HG02759 (cell line): ENCODE data around the gene UBE2O.

Experiments used
- ATAC-seq: cut with Tn5 transposase; IDR thresholded peaks from one replicate; pipeline ENCODE4 v1.9.1; 2021; ENCODE audit warnings: mild to moderate bottlenecking, moderate library complexity; ENCODE audit not compliant: unreplicated experiment

The UBE2O gene

GRCh38 chr17:76419576-76420260 lies 33.2 kb downstream of the UBE2O start:
- ATAC-seq: no peak

- ATAC-seq: no peak
Observed at GRCh38 chr17:76417499-76418143, 35.3 kb downstream of the UBE2O start.

DNA sequence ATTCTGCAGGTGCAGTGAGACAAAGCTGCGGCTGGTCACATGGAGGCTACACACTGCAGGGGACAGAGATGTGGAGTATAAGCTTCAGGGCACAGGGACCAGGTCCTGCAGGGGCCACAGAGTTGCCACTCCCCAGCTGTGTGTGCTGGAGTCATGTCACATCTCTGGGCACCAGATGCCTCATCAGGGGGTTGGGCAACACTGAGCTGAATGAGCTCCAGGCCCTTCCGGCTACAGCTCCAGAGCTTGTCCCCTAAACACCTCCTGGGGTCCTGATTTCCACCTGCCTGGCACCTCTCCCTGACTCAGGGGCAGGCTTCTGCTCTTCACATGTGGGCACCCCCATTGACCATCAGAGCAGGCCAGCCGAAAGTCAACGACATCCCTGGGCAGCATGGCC lies 36.1 kb downstream of the UBE2O start:
- ATAC-seq: no peak

- no peak for ATAC-seq
Observed at GRCh38 chr17:76416457-76416856, 36.5 kb downstream of the UBE2O start.

- ATAC-seq: no peak
Observed at GRCh38 chr17:76415786-76416185, 37.2 kb downstream of the UBE2O start.

- ATAC-seq: no peak
Observed at GRCh38 chr17:76414334-76415295, 38.3 kb downstream of the UBE2O start.

DNA sequence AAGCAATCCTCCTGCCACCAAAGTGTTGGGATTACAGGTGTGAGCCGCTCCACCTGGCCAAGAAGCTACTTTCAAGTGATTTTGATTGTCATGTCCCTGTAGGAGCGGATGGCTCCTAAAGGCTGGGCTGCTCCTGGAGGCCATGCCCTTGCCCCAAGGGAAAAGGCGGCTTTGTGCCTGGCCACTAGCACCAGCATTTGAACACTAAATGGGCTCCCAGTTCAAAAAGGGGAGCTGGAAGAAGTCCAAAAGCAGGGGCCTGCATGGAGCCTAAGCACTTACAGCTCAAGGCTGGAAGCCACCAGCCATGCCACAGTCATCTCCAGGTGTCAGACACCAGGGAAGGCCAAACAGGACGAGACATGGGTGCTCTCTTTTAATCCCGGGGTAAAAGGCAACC lies 41.7 kb downstream of the UBE2O start:
- ATAC-seq: no peak

DNA sequence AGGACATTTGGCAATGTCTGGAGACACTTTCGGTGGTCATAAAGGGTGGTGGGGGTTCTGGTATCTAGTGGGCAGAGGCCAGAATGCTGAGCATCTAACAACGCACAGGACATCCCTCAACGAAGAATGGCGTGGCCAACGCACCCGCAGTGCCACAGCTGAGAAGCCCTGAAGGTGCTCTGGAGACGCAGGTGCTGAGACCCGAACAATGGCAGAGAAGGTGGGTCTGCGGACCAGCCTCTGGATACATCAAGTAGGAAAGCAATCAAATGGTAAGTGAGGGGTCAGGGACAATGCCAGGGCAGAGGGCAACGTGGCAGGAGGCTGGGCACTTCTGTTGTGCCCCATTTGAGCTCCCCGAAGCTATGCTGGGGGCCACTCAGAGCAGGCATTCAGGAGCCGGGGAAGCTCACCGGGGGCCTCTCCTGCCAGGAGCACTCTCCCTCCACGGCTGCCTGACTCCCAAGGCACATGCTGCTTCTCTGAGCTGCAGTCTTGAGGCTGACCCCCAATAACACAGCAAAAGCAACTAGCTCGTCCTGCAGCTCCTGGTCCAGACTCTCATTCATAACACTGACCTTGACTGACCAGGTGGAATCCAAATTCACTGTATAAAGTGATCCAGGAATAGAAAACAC lies 42.5 kb downstream of the UBE2O start:
- no peak for ATAC-seq

- ATAC-seq: no peak
Observed at GRCh38 chr17:76408037-76408849, 44.7 kb downstream of the UBE2O start.

DNA sequence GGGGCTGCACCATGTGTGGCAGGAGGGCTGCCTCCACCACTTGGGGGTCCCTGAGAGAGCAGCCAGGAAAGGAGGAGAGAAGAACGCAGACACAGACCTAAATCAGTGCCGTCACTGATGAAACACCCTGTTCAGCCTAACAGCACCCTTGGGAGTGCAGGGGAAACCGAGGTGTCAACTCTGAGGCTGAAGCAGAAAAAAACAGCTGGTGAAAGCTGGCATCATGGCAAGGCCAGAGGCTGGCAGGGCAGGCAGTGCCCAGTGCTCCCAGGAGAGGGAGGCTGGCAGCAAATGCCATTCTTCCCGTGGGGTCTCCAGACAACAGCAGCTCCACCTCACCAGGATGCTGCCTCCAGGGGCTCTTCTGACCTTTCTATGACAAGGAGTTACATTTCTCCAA lies 45.4 kb downstream of the UBE2O start:
- ATAC-seq: no peak

DNA sequence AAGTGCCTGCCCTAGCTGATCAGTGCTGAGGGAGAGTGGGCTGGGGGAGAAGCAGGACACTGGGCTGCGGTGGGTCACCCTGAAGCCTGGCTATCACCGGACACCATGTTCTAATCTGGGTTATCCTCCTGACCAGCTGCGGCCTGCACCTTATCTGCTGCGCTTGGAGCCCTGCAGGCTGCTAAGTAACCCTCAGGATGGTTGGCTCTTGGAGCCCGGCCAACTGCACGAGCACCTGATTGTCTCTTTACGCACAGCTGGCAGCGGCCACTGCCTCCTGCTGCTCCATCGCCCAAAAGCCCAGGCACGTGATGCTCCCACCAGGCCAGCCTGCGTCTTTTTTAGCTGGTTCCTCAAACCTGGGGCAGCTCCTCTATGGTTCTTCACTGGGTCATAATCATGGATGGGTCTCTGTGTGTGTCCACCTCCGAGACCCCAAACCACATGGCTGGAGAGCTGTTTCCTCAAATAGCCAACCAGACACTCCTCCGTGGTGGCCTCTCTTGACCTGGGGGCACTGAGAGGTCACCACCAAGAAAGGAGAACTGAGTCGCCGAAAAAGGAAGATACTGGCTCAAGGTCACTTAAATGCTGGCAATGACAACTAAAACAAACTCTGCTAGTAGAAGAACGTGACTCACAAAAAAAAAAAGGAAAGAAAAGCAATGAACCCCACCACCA lies 46.8 kb downstream of the UBE2O start:
- no peak for ATAC-seq

DNA sequence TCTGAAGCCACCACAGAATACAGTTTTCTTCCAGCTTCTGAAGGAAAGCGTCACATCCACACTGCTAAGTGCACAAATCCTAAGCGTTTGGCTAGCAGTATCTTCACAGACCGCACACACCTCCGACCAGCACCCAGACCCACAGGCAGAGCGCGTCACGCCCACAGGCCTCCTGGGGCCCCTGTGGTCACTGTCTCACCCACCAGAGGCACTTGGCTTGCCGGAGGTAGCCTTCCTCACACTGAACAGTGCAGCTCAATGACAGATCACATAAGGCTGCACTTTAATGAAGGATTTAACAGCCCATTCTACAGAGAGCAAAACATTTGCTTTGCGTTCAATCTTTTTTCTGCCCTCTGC lies 47.4 kb downstream of the UBE2O start:
- no peak for ATAC-seq

- ATAC-seq: no peak
Observed at GRCh38 chr17:76404976-76405563, 47.9 kb downstream of the UBE2O start.

GRCh38 chr17:76404256-76404655 lies 48.7 kb downstream of the UBE2O start:
- no peak for ATAC-seq

DNA sequence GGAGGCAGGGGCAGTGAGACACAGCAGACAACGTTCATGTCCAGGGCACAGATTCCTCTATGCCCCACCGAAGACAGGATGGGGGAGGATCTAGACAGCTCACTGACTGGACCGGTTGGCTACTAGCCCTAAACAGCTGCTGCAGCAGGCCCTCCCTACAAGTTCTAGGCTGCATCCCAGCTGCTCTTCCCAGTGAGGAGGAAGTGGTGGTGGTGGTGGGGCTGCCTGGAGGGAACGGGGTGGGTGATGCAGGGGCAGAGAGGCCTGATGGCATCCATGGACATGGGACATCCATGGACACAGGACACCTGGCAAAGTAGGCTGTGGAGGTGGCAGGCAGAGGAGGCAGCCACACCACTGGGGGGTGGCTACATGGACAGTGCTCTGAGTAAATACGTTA lies 50.2 kb downstream of the UBE2O start:
- no peak for ATAC-seq

DNA sequence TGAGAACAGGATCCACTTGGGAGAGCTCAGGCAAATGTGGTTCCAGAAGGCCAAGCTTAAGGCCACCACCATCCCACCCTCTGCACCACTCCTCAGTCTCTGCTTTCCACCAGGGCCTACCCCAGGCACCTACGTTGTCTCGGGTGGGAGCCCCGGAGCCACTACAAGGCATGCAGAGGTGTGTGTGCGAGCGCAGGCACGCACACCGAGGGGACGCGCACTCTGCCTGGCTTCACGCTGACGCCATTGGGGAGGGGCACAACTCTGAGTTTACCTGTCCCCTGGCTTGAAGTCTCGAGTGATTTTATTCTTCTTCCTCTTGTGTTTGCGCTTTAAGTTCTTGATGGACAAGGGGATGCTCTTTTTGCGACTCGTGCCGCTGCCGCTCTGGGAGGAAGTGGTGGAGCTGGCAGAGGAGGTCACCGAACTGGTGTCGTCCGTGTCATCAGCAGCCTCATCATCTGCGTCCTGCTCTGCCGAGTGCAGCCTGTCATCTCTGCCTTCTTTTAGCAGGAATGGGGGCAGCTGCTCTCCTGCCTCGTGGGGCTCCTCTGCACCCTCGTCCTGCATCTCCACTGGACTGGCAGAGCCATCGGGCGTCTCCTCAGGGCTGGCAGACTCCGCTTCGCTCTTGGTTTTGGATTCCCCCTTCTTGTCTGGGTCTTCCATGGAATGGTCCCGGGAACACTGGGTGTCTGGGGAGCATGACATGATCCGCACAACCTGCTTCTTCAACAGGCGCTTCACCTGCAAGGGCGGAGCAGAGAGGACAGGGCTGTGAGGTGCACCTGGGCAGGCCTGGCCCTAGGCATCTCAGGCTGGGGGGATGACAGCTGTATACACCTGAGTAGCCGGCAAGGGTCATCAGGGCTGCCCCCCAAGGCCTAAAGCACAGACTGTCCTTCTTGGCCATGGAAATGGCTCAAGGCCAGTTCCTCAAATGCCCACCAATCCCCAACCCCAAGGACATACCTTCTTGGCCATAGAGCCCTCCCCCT lies 53.5 kb downstream of the UBE2O start:
- no peak for ATAC-seq

GRCh38 chr17:76398523-76399174 lies 54.3 kb downstream of the UBE2O start:
- ATAC-seq: no peak
